Fibroblast of pulmonary artery (primary cell): ENCODE data around the gene ACOX3.

Experiments used
- DNase-seq: peaks from one replicate; pipeline ENCODE4 v3.0.0-alpha.2; 2010; ENCODE audit warnings: low read depth
- H3K4me3 ChIP-seq: replicated peaks from 2 replicates; pipeline ENCODE4 v1.5.1; 2011; ENCODE audit warnings: low read depth, mild to moderate bottlenecking, control low read depth, low read length, moderate library complexity
- CTCF ChIP-seq: IDR thresholded peaks from 2 replicates; pipeline ENCODE4 v1.5.1; 2011; ENCODE audit warnings: mild to moderate bottlenecking, control low read depth, low read length, inconsistent platforms; ENCODE audit errors: missing control alignments

ACOX3 gene

GRCh38 chr4:8379281-8379680, 61.2 kb downstream of the ACOX3 start:
- DNase-seq: no peak
- no peak for TF ChIP-seq CTCF
- H3K4me3 ChIP-seq: no peak overlapping the region

GRCh38 chr4:8378776-8379175, 61.7 kb downstream of the ACOX3 start:
- DNase-seq: no peak
- H3K4me3 ChIP-seq: no peak overlapping the region
- no peak for TF ChIP-seq CTCF

GRCh38 chr4:8378101-8378724, 62.3 kb downstream of the ACOX3 start:
- no peak for TF ChIP-seq CTCF
- no peak overlapping the region for H3K4me3 ChIP-seq
- no peak for DNase-seq

- no peak for DNase-seq
- H3K4me3 ChIP-seq: no peak overlapping the region
- TF ChIP-seq CTCF: no peak
Observed at GRCh38 chr4:8377103-8378075, 63.1 kb downstream of the ACOX3 start.

GRCh38 chr4:8376361-8377102, 64.0 kb downstream of the ACOX3 start:
- no peak overlapping the region for H3K4me3 ChIP-seq
- no peak for TF ChIP-seq CTCF
- peak; percentile 14 for DNase-seq

- TF ChIP-seq CTCF: no peak
Observed at GRCh38 chr4:8374851-8375649, 65.5 kb downstream of the ACOX3 start.

More at GRCh38 chr4:8374851-8375649, 65.5 kb downstream of the ACOX3 start:
- no peak for DNase-seq
- no peak overlapping the region for H3K4me3 ChIP-seq
